HG03342 (cell line): ENCODE results near the gene LMNA.
"Not testable (repeated sequence)": the region's sequence is repeated elsewhere in the genome, so short reads cannot be mapped to it uniquely, and the experiment has no call there.

Experiments used
- ATAC-seq: cut with Tn5 transposase; IDR thresholded peaks from one replicate; pipeline ENCODE4 v1.9.1; 2021; ENCODE audit warnings: mild to moderate bottlenecking, moderate library complexity; ENCODE audit not compliant: unreplicated experiment

Gene LMNA

DNA sequence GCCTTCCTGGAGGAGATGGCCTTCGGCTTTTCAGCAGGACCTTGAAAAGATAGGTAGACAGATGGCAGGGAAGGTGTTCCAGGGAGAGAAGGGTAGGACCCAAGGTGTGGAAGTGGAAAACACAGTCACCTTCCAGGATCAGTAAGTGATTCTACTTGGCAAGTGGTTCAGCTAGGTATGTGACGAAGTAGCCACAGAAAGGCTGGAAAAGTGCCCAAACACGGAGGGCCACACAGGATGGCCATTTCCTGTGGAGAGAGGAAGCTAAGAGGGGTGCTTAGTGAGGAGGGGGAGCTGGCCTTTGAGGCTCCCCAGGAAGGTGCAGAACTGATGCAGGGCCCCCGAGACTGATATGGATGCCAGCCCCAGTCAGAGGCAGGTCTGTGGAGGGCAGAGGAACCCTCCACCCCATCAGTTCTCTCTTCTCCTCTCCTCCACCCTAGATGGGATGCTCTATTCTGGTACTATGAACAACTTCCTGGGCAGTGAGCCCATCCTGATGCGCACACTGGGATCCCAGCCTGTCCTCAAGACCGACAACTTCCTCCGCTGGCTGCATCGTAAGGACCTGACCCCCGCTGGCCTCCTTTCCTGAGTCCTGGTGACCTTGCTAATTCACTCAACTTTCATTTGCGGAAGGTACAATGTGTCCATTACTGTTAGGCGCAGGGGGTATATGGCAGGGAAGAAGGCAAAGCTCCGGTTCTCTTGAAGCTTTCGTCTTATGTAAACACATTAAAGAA is 45.7 kb downstream of the LMNA start:
- no peak for ATAC-seq

DNA sequence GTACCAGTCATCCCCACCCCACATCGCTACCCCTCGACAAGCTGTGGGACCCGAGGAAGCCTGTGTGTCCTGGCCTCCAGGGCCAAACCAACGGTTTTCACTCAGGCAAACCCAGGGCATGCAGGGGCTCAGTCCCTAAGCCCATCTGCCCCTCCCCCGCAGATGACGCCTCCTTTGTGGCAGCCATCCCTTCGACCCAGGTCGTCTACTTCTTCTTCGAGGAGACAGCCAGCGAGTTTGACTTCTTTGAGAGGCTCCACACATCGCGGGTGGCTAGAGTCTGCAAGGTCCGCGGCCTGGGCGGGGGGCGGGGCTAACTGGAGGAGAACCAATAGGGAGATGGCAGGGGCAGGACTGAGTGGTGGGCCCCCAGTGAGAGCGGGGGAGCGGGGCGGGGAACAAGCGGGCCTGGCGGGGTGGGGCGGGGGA is 46.2 kb downstream of the LMNA start:
- no peak for ATAC-seq

GRCh38 chr1:156162430-156163037 is 48.0 kb downstream of the LMNA start:
- no peak for ATAC-seq

GRCh38 chr1:156163712-156164111 is 49.2 kb downstream of the LMNA start:
- no peak for ATAC-seq

DNA sequence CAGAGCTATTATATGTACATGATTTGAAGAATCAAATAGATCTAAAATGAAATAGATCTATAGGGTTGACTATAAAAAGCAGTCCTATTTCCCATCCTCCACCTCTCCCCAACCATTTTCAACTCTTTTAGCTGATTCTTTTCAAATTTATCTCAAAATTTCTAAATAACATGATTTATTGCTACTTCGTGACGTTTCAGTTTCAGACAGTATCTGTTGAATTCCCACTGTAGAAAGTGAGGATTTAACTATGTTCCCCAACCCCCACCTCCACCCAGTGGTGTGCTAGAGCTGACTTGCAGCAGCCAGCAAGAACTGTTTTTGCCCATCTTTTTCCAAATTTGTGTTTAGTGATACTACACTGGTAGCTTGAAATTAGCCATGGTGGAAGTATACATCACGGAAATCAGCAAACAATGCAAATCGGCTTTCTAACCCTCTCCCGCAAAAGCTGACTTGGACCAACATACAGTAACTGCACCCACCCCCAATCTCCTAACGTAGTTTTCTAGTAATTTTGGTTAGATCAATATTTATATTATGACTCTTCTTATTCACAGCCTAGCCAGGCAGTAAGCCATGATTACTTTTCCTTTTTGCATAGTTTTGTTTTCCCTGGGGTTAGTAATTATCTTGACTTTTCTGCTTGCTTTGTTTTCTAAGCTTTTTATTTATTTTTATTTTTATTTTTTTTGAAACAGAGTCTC is 49.8 kb downstream of the LMNA start:
- no peak for ATAC-seq

DNA sequence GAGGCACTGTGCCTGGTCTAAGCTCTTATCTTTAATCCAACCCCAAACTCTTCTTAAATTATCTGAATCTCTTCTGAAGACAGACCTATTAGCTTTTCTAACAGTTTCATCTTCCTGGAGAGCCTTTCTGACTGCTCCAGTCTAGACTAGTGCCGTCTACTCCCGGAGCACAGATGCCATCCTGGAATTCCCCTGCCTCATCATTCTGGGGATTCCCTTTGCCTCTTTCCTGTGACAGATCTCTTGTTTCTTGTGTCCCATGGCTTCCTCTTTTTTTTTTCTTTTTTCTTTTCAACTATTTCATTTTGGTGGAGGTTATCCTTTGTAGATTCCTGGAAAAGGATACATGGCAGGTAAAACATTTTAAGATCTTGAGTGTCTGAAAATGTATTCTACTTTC is 50.6 kb downstream of the LMNA start:
- no peak for ATAC-seq

- ATAC-seq = no peak
Observed at GRCh38 chr1:156167536-156167935, 53.0 kb downstream of the LMNA start.

GRCh38 chr1:156172696-156173470 is 58.4 kb downstream of the LMNA start:
- ATAC-seq = no peak

GRCh38 chr1:156176610-156177210 is 62.2 kb downstream of the LMNA start:
- no peak for ATAC-seq

GRCh38 chr1:156177919-156178654 is 63.6 kb downstream of the LMNA start:
- no peak for ATAC-seq

DNA sequence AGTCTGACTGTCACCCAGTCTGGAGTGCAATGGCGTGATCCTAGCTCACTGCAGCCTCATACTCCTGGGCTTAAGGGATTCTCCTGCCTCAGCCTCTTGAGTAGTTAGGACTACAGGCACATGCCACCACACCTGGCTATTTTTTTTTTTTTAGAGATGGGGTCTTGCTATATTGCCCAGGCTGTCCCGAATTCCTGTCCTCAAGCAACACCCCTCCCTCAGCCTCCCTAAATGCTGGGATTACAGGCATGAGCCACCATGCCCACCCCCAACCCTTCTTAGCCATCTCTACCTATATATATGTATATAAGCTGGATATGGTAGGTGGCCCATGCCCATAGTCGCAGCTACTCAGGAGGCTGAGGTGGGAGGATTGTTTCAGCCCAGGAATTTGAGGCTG is 66.0 kb downstream of the LMNA start:
- no peak for ATAC-seq

- ATAC-seq = not testable (repeated sequence)
Observed at GRCh38 chr1:156181391-156181924, 66.9 kb downstream of the LMNA start.

DNA sequence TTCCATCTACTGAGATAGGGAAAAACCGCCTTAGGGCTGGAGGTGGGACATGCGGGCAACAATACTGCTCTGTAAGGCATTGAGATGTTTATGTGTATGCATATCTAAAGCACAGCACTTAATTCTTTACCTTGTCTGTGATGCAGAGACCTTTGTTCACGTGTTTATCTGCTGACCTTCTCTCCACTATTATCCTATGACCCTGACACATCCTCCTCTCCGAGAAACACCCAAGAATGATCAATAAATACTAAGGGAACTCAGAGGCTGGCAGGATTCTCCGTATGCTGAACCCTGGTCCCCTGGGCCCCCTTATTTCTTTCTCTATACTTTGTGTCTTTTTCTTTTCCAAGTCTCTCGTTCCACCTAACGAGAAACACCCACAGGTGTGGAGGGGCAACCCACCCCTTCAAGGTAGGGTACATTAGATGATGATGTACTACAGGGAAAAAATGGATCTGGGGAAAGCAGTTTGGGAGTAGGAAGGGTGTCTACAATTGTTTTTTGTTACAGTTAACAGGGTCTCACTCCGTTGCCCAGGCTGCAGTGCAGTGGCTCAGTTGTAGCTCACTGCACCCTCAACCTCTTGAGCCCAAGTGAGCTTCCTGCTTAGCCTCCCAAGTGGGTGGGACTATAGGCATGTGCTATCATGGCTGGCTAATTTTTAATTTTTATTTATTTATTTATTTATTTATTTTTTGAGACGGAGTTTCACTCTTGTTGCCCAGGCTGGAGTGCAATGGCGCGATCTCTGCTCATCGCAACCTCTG is 67.7 kb downstream of the LMNA start:
- not testable (repeated sequence) for ATAC-seq

- ATAC-seq = not testable (repeated sequence)
Observed at GRCh38 chr1:156186347-156187177, 72.1 kb downstream of the LMNA start.
